Measurements from ENCODE around the gene ADAMTS2.

The ADAMTS2 gene

GRCh38 chr5:179336126-179336870, 9.0 kb downstream of the ADAMTS2 start:
- TF ChIP-seq YY1 (IDR thresholded peaks at IDR 0.05; ENCODE audit: low read depth) (no peak), MAX (IDR thresholded peaks at IDR 0.05) (no peak), RAD21 (IDR thresholded peaks at IDR 0.05; ENCODE audit: low read depth) (no peak), TCF12 (IDR thresholded peaks at IDR 0.05; ENCODE audit: low read depth) (no peak), EGR1 (IDR thresholded peaks at IDR 0.05) (no peak), CREB1 (IDR thresholded peaks at IDR 0.05; ENCODE audit: low read depth) (no peak), USF1 (IDR thresholded peaks at IDR 0.05) (no peak), FOXM1 (IDR thresholded peaks at IDR 0.05; ENCODE audit: borderline replicate concordance, low read depth) (no peak), ZBTB7A (IDR thresholded peaks at IDR 0.05; ENCODE audit: low read depth) (no peak), NFIC (IDR thresholded peaks at IDR 0.05) (no peak), TEAD4 (IDR thresholded peaks at IDR 0.05) (no peak)

GRCh38 chr5:179333796-179334761, 11.2 kb downstream of the ADAMTS2 start:
- no peak for TF ChIP-seq ZBTB7A (IDR thresholded peaks at IDR 0.05; ENCODE audit: low read depth)
- no peak for TF ChIP-seq TCF12 (IDR thresholded peaks at IDR 0.05; ENCODE audit: low read depth)
- no peak for TF ChIP-seq REST (IDR thresholded peaks at IDR 0.05; ENCODE audit: low read depth)
- no peak for TF ChIP-seq RAD21 (IDR thresholded peaks at IDR 0.05; ENCODE audit: low read depth)
- no peak for TF ChIP-seq CEBPB (IDR thresholded peaks at IDR 0.05)
- TF ChIP-seq EGR1 (IDR thresholded peaks at IDR 0.05), result no peak
- TF ChIP-seq TEAD4 (IDR thresholded peaks at IDR 0.05), result no peak
- no peak for TF ChIP-seq YY1 (IDR thresholded peaks at IDR 0.05; ENCODE audit: low read depth)
- TF ChIP-seq EP300 (IDR thresholded peaks at IDR 0.05; ENCODE audit: borderline replicate concordance), result no peak
- no peak for TF ChIP-seq CREB1 (IDR thresholded peaks at IDR 0.05; ENCODE audit: low read depth)
- TF ChIP-seq TAF1 (IDR thresholded peaks at IDR 0.05; ENCODE audit: low read depth), result no peak
- TF ChIP-seq FOXM1 (IDR thresholded peaks at IDR 0.05; ENCODE audit: borderline replicate concordance, low read depth), result no peak

GRCh38 chr5:179332741-179333290, 12.4 kb downstream of the ADAMTS2 start:
- TF ChIP-seq TEAD4 (IDR thresholded peaks at IDR 0.05), result no peak
- TF ChIP-seq TCF12 (IDR thresholded peaks at IDR 0.05; ENCODE audit: low read depth), result no peak
- no peak for TF ChIP-seq RAD21 (IDR thresholded peaks at IDR 0.05; ENCODE audit: low read depth)
- no peak for TF ChIP-seq CREB1 (IDR thresholded peaks at IDR 0.05; ENCODE audit: low read depth)
- no peak for TF ChIP-seq EP300 (IDR thresholded peaks at IDR 0.05; ENCODE audit: borderline replicate concordance)
- TF ChIP-seq USF1 (IDR thresholded peaks at IDR 0.05), result no peak

GRCh38 chr5:179331591-179332375, 13.5 kb downstream of the ADAMTS2 start:
- TF ChIP-seq CREB1 (IDR thresholded peaks at IDR 0.05; ENCODE audit: low read depth) (no peak), TAF1 (IDR thresholded peaks at IDR 0.05; ENCODE audit: low read depth) (no peak), CEBPB (IDR thresholded peaks at IDR 0.05) (no peak), TCF12 (IDR thresholded peaks at IDR 0.05; ENCODE audit: low read depth) (no peak), REST (IDR thresholded peaks at IDR 0.05; ENCODE audit: low read depth) (no peak), NFIC (IDR thresholded peaks at IDR 0.05) (no peak), MAX (IDR thresholded peaks at IDR 0.05) (no peak), FOXM1 (IDR thresholded peaks at IDR 0.05; ENCODE audit: borderline replicate concordance, low read depth) (no peak), USF1 (IDR thresholded peaks at IDR 0.05) (no peak), RAD21 (IDR thresholded peaks at IDR 0.05; ENCODE audit: low read depth) (no peak), EP300 (IDR thresholded peaks at IDR 0.05; ENCODE audit: borderline replicate concordance) (no peak), TEAD4 (IDR thresholded peaks at IDR 0.05) (no peak)
